HEK293 (cell line): ENCODE data around the gene OR4E1.

ENCODE experiments used
- CTCF ChIA-PET: fragments of 350-600 bp; formaldehyde crosslinking; extraction: SDS; loops from one replicate; lab custom pipeline; 2021; ENCODE audit warnings: antibody characterized with exemption; lab: Yijun Ruan, JAX
- POLR2A ChIA-PET: fragments of 300-600 bp; formaldehyde crosslinking; extraction: SDS; loops from one replicate; lab custom pipeline; 2020; ENCODE audit warnings: antibody characterized with exemption, inconsistent platforms; lab: Yijun Ruan, JAX
- H3K27ac ChIP-seq: fragments of 200-500 bp; sonication (Bioruptor generic); 2 replicates; pipeline ENCODE4 v1.5.1; 2014; ENCODE audit warnings: low read depth, low read length, control low read depth, inconsistent platforms; ENCODE audit errors: extremely low read depth
- H3K36me3 ChIP-seq, 2 experiments: fragments of 200-500 bp in 1 of 2; sonication (Bioruptor generic) in 1 of 2; 1 replicate in 1 of 2; 2 replicates in 1 of 2; pipeline ENCODE4 v1.5.1; 2014 to 2017; ENCODE audit warnings: inconsistent platforms in 2 of 2, low read length in 2 of 2; ENCODE audit not compliant: control insufficient read depth in 2 of 2, insufficient read depth in 1 of 2
- H3K4me1 ChIP-seq: fragments of 200-500 bp; sonication (Bioruptor generic); 2 replicates; pipeline ENCODE4 v1.5.1; 2014; ENCODE audit warnings: mild to moderate bottlenecking, low read length, inconsistent platforms; ENCODE audit not compliant: control insufficient read depth, insufficient read depth
- H3K4me3 ChIP-seq: 2 replicates; pipeline ENCODE4 v1.5.1; 2011; ENCODE audit warnings: low read depth, mild to moderate bottlenecking, control low read depth, low read length, moderate library complexity
- H3K9me3 ChIP-seq: fragments of 200-500 bp; sonication (Bioruptor generic); 2 replicates; pipeline ENCODE4 v1.5.1; 2014; ENCODE audit warnings: low read depth, low read length, inconsistent platforms; ENCODE audit not compliant: control insufficient read depth, insufficient read depth
- CTCF ChIP-seq: fragments of 450-650 bp; formaldehyde crosslinking; IDR thresholded peaks from 2 replicates; pipeline ENCODE4 v1.5.1; 2016; ENCODE audit warnings: missing biosample characterization, missing genetic modification characterization
- GFI1B ChIP-seq: fragments of 450-650 bp; formaldehyde crosslinking; IDR thresholded peaks from 2 replicates; pipeline ENCODE4 v1.5.1; 2016; ENCODE audit warnings: missing biosample characterization, missing genetic modification characterization
- HIC1 ChIP-seq: fragments of 450-650 bp; formaldehyde crosslinking; IDR thresholded peaks from 2 replicates; pipeline ENCODE4 v1.5.1; 2016; ENCODE audit warnings: missing biosample characterization, missing genetic modification characterization
- KLF16 ChIP-seq: fragments of 450-650 bp; formaldehyde crosslinking; IDR thresholded peaks from 2 replicates; pipeline ENCODE4 v1.5.1; 2017; ENCODE audit warnings: missing biosample characterization, missing genetic modification characterization
- MEIS1 ChIP-seq: sonication (generic); formaldehyde crosslinking; IDR thresholded peaks from 2 replicates; pipeline ENCODE4 v1.8.1; 2022; ENCODE audit warnings: missing genetic modification reagents, mild to moderate bottlenecking, borderline replicate concordance
- OSR2 ChIP-seq: fragments of 450-650 bp; formaldehyde crosslinking; IDR thresholded peaks from 2 replicates; pipeline ENCODE4 v1.5.1; 2016; ENCODE audit warnings: missing biosample characterization, missing genetic modification characterization
- PRDM10 ChIP-seq: fragments of 450-650 bp; formaldehyde crosslinking; IDR thresholded peaks from 2 replicates; pipeline ENCODE4 v1.5.1; 2016; ENCODE audit warnings: missing biosample characterization, missing genetic modification characterization
- YY1 ChIP-seq: fragments of 450-650 bp; formaldehyde crosslinking; IDR thresholded peaks from 2 replicates; pipeline ENCODE4 v1.5.1; 2018; ENCODE audit warnings: missing biosample characterization, missing genetic modification characterization
- ZEB2 ChIP-seq: fragments of 450-650 bp; formaldehyde crosslinking; IDR thresholded peaks from 2 replicates; pipeline ENCODE4 v1.5.1; 2016; ENCODE audit warnings: missing biosample characterization, missing genetic modification characterization
- ZNF10 ChIP-seq: fragments of 450-650 bp; formaldehyde crosslinking; IDR thresholded peaks from 2 replicates; pipeline ENCODE4 v1.5.1; 2017; ENCODE audit warnings: missing biosample characterization, missing genetic modification characterization
- ZNF23 ChIP-seq: fragments of 450-650 bp; formaldehyde crosslinking; IDR thresholded peaks from 2 replicates; pipeline ENCODE4 v1.5.1; 2016; ENCODE audit warnings: missing biosample characterization, missing genetic modification characterization, borderline replicate concordance
- ZNF274 ChIP-seq, 2 experiments: fragments of 200-500 bp in 1 of 2; fragments of 450-650 bp in 1 of 2; sonication (Bioruptor generic) in 1 of 2; formaldehyde crosslinking in 1 of 2; IDR thresholded peaks; 2 replicates each; pipeline versions ENCODE4 v1.5.1 to v1.6.1; 2014 to 2016; ENCODE audit warnings: borderline replicate concordance in 1 of 2, inconsistent platforms in 1 of 2, low read length in 1 of 2, missing biosample characterization in 1 of 2, missing genetic modification characterization in 1 of 2
- ZNF280C ChIP-seq: fragments of 450-650 bp; formaldehyde crosslinking; IDR thresholded peaks from 2 replicates; pipeline ENCODE4 v1.5.1; 2016; ENCODE audit warnings: missing biosample characterization, missing genetic modification characterization
- ZNF354C ChIP-seq: fragments of 450-650 bp; formaldehyde crosslinking; IDR thresholded peaks from 2 replicates; pipeline ENCODE4 v1.5.1; 2016; ENCODE audit warnings: missing biosample characterization, missing genetic modification characterization, low read depth, borderline replicate concordance
- ZNF362 ChIP-seq: fragments of 450-650 bp; formaldehyde crosslinking; IDR thresholded peaks from 2 replicates; pipeline ENCODE4 v1.5.1; 2016; ENCODE audit warnings: missing biosample characterization, missing genetic modification characterization
- ZNF416 ChIP-seq: fragments of 450-650 bp; formaldehyde crosslinking; IDR thresholded peaks from 2 replicates; pipeline ENCODE4 v1.5.1; 2016; ENCODE audit warnings: missing biosample characterization, missing genetic modification characterization
- ZNF426 ChIP-seq: fragments of 450-650 bp; formaldehyde crosslinking; IDR thresholded peaks from 2 replicates; pipeline ENCODE4 v1.5.1; 2017; ENCODE audit warnings: missing biosample characterization, missing genetic modification characterization, mild to moderate bottlenecking, inconsistent platforms, moderate library complexity
- ZNF449 ChIP-seq: fragments of 450-650 bp; formaldehyde crosslinking; IDR thresholded peaks from 2 replicates; pipeline ENCODE4 v1.5.1; 2017; ENCODE audit warnings: missing biosample characterization, mild to moderate bottlenecking, missing genetic modification characterization, moderate library complexity
- ZNF514 ChIP-seq: fragments of 450-650 bp; formaldehyde crosslinking; IDR thresholded peaks from 2 replicates; pipeline ENCODE4 v1.5.1; 2016; ENCODE audit warnings: missing biosample characterization, missing genetic modification characterization
- ZNF558 ChIP-seq: fragments of 450-650 bp; formaldehyde crosslinking; IDR thresholded peaks from 2 replicates; pipeline ENCODE4 v1.5.1; 2016; ENCODE audit warnings: missing biosample characterization, missing genetic modification characterization
- ZNF629 ChIP-seq: fragments of 450-650 bp; formaldehyde crosslinking; IDR thresholded peaks from 2 replicates; pipeline ENCODE4 v1.5.1; 2017; ENCODE audit warnings: missing biosample characterization, missing genetic modification characterization
- ZNF701 ChIP-seq: fragments of 450-650 bp; formaldehyde crosslinking; IDR thresholded peaks from 2 replicates; pipeline ENCODE4 v1.5.1; 2016; ENCODE audit warnings: missing biosample characterization, missing genetic modification characterization
- ZNF76 ChIP-seq: fragments of 450-650 bp; formaldehyde crosslinking; IDR thresholded peaks from 2 replicates; pipeline ENCODE4; 2016; ENCODE audit warnings: low read depth, missing biosample characterization, missing genetic modification characterization, borderline replicate concordance
- ZNF776 ChIP-seq: fragments of 450-650 bp; formaldehyde crosslinking; IDR thresholded peaks from 2 replicates; pipeline ENCODE4 v1.5.0; 2017; ENCODE audit warnings: missing biosample characterization, missing genetic modification characterization, borderline replicate concordance
- ZNF837 ChIP-seq: fragments of 450-650 bp; formaldehyde crosslinking; IDR thresholded peaks from 2 replicates; pipeline ENCODE4 v1.5.1; 2016; ENCODE audit warnings: missing biosample characterization, missing genetic modification characterization

Gene OR4E1

GRCh38 chr14:21634840-21635239 lies 38.8 kb downstream of the OR4E1 start, which contains the start of gene OR10G2 (continued):
- no peak for TF ChIP-seq ZNF514 (tag by site-specific recombination)
- TF ChIP-seq ZNF354C (tag by site-specific recombination), result no peak
- TF ChIP-seq YY1 (tag by site-specific recombination), result no peak
- no peak for TF ChIP-seq ZNF416 (tag by site-specific recombination)
- no peak for TF ChIP-seq ZNF837 (tag by site-specific recombination)
- TF ChIP-seq MEIS1 (CRISPR knock-in tag), result no peak
- no peak for TF ChIP-seq PRDM10 (tag by site-specific recombination)

GRCh38 chr14:21631084-21631483 lies 42.5 kb downstream of the OR4E1 start:
- CTCF ChIA-PET, result no interaction called here
- Histone ChIP-seq H3K9me3 (no peaks in the 10 kb centered on the region), H3K27ac (no peak overlapping the region), H3K4me1 (no peaks in the 10 kb centered on the region), H3K4me3 (no peak overlapping the region), H3K36me3 (no peaks in the 10 kb centered on the region)
- POLR2A ChIA-PET, result no interaction called here
- TF ChIP-seq KLF16 (tag by site-specific recombination) (no peak), ZNF426 (tag by site-specific recombination) (no peak), ZNF776 (tag by site-specific recombination) (no peak), ZNF362 (tag by site-specific recombination) (no peak), CTCF (tag by site-specific recombination) (no peak), ZEB2 (no peak), ZNF449 (tag by site-specific recombination) (no peak), ZNF701 (tag by site-specific recombination) (no peak), ZNF629 (tag by site-specific recombination) (no peak), ZNF10 (no peak), OSR2 (no peak), ZNF280C (tag by site-specific recombination) (no peak), ZNF274 (IDR thresholded peaks at IDR 0.05; ENCODE audit: low read length) (no peak), ZNF274 (tag by site-specific recombination; IDR thresholded peaks at IDR 0.05; ENCODE audit: borderline replicate concordance) (no peak), ZNF76 (tag by site-specific recombination) (no peak), GFI1B (tag by site-specific recombination) (no peak), HIC1 (no peak), ZNF23 (tag by site-specific recombination) (no peak), ZNF558 (tag by site-specific recombination) (no peak)
